GM12891 (cell line): ENCODE data around the gene UTP4.

Source experiments
- PAX5 ChIP-seq: IDR thresholded peaks from 2 replicates; pipeline ENCODE4 v1.6.1; 2011; ENCODE audit warnings: low read length, moderate library complexity, mild to moderate bottlenecking; ENCODE audit not compliant: insufficient read depth, severe bottlenecking
- POLR2A ChIP-seq: IDR thresholded peaks from 2 replicates; pipeline ENCODE4 v1.6.1; 2011; ENCODE audit warnings: low read depth, low read length, control low read depth
- POLR2AphosphoS5 ChIP-seq: IDR thresholded peaks from 2 replicates; pipeline ENCODE4 v1.6.1; 2011; ENCODE audit warnings: low read depth, low read length, control low read depth
- POU2F2 ChIP-seq: IDR thresholded peaks from 2 replicates; pipeline ENCODE4 v1.6.1; 2011; ENCODE audit warnings: low read depth, mild to moderate bottlenecking, control low read depth, low read length, moderate library complexity
- SPI1 ChIP-seq: IDR thresholded peaks from 2 replicates; pipeline ENCODE4 v1.6.1; 2011; ENCODE audit warnings: low read depth, low read length, control low read depth
- TAF1 ChIP-seq: IDR thresholded peaks from 2 replicates; pipeline ENCODE4 v1.6.1; 2011; ENCODE audit warnings: low read depth, low read length, control low read depth

DNA sequence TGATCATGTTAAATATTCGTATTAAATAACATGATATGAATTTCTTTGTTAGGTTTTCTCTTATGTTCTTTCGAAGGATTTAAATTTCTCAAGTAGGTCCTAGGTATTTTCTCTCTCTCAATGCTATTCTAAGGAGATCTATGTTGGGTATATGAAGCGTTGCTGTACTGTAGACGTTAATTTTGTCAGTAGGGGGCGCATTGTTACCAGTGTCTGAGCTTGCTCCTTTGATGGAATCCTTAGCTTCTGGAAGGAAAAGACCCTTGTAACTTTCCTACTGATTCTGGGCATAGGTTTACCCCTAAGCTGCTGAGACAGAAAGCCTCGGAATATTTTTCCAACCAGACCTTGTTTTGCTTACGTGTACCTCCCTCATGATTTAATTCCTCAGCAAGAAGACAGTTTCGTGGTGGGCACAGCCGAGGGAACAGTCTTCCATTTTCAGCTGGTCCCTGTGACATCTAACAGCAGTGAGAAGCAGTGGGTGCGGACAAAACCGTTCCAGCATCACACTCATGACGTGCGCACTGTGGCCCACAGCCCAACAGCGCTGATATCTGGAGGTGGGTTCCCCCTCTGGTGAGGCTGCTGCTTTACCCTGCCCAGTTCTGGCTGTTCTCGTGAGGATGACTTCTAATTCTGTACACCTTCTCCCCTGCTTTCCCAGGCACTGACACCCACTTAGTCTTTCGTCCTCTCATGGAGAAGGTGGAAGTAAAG lies 17.9 kb downstream of the UTP4 start:
- no peak for TF ChIP-seq POLR2AphosphoS5
- TF ChIP-seq POLR2A: no peak
- TF ChIP-seq SPI1: no peak
- no peak for TF ChIP-seq PAX5
- TF ChIP-seq POU2F2: no peak
- TF ChIP-seq TAF1: no peak
